GM12878 (cell line): Measurements from ENCODE around the gene FBXW12.

Experiments
- BCL3 ChIP-seq: IDR thresholded peaks from 2 replicates; pipeline ENCODE4 v1.6.1; 2011; ENCODE audit warnings: borderline replicate concordance, low read depth, mild to moderate bottlenecking, moderate library complexity, low read length; ENCODE audit not compliant: insufficient read depth, poor library complexity, severe bottlenecking
- BRCA1 ChIP-seq: IDR thresholded peaks from 2 replicates; pipeline ENCODE4 v1.6.1; 2011; ENCODE audit warnings: low read depth, low read length, improper control_type of control experiment
- CBFB ChIP-seq: IDR thresholded peaks from 2 replicates; pipeline ENCODE4 v1.6.1; 2016; ENCODE audit warnings: antibody characterized with exemption, low read depth
- EZH2 ChIP-seq: IDR thresholded peaks from 2 replicates; pipeline ENCODE4 v1.6.1; 2012; ENCODE audit warnings: low read depth, mild to moderate bottlenecking, control low read depth, inconsistent platforms, low read length, borderline replicate concordance; ENCODE audit not compliant: control insufficient read depth
- PAX5 ChIP-seq: IDR thresholded peaks from 2 replicates; pipeline ENCODE4 v1.6.1; 2011; ENCODE audit warnings: low read depth, low read length, borderline replicate concordance
- REST ChIP-seq: IDR thresholded peaks from 2 replicates; pipeline ENCODE4 v1.6.1; 2012; ENCODE audit warnings: mild to moderate bottlenecking, low read depth, low read length
- SPI1 ChIP-seq: IDR thresholded peaks from 2 replicates; pipeline ENCODE4 v1.6.1; 2011; ENCODE audit warnings: low read depth, mild to moderate bottlenecking, low read length, moderate library complexity, borderline replicate concordance; ENCODE audit not compliant: insufficient read depth
- TAF1 ChIP-seq: IDR thresholded peaks from 2 replicates; pipeline ENCODE4 v1.6.1; 2011; ENCODE audit warnings: mild to moderate bottlenecking, low read depth, low read length, borderline replicate concordance
- ZNF274 ChIP-seq: IDR thresholded peaks from one replicate; pipeline ENCODE4 v1.8.0; 2011; ENCODE audit not compliant: insufficient read length, insufficient read depth

GRCh38 chr3:48423241-48423882 is 51.3 kb downstream of the FBXW12 start:
- no peak for TF ChIP-seq TAF1
- no peak for TF ChIP-seq BRCA1
- no peak for TF ChIP-seq CBFB
- no peak for TF ChIP-seq SPI1
- no peak for TF ChIP-seq EZH2
- no peak for TF ChIP-seq PAX5
- no peak for TF ChIP-seq REST
- TF ChIP-seq ZNF274: no peak
- no peak for TF ChIP-seq BCL3
